Right ventricle myocardium inferior (tissue), 1 donor: Measurements from ENCODE around the gene XG. TPM values are rescaled to one million over a fixed set of nuclear protein-coding genes. Genes with fewer than 3 reads are reported as not detected.
"Not testable (repeated sequence)": the region's sequence is repeated elsewhere in the genome, so short reads cannot be mapped to it uniquely, and the experiment has no call there.

Experiments used
- ATAC-seq: fragments of 200-7000 bp; cut with Tn5 transposase; one replicate; pipeline ENCODE4 v1.9.1; 2020; ENCODE audit warnings: mild to moderate bottlenecking, moderate library complexity
- DNase-seq: peaks from one replicate; pipeline ENCODE4 v3.0.0; 2021; ENCODE audit errors: missing footprints
- intact Hi-C: fragments of 100-400 bp; cut with DNase I; formaldehyde crosslinking; loops from one replicate; pipeline ENCODE4 v1.11.0; 2022
- total RNA-seq: library from RNA; stranded (reverse); fragmentation: NEBNext Ultra II Directional; extraction: Animal tissue kit (Norgen Biotek cat#: 25700); gene quantifications from one replicate; pipeline ENCODE4 v1.2.1, GENCODE V29; 2021
- donor health status: DM: no; HTN: yes; CAD: no; lungs with severe emphysema.

XG gene
- total RNA-seq, 1 donor from 2014 or later: 0.19 TPM

GRCh38 chrX:2727264-2727663 is 24.6 kb upstream of the XG start:
- DNase-seq, intact Hi-C loops, ATAC-seq: not testable (repeated sequence)

GRCh38 chrX:2732076-2732475 is 19.8 kb upstream of the XG start:
- no peak for ATAC-seq
- no peak for DNase-seq
- intact Hi-C loops: no loop called here

DNA sequence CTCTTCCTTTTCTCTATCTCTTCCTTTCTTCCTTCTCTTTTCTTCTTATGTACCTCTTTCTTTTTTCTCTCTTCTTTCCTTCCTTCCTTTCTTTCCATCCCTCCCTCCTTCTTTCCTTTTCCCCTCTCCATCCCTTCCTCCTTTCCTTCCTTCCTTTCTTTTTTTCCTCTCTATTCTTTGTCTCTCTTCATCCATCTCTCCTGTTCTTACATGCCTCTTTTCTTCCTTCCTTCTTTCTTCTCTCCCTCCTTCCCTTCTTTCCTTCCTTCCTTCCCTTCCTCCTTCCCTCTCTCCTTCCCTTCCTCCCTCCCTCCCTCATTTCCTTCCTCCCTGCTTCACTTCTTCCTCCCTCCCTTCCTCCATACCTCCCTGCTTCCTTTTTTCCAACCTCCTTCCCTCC is 19.2 kb upstream of the XG start:
- ATAC-seq: no peak
- no peak for DNase-seq
- intact Hi-C loops: no loop called here

DNA sequence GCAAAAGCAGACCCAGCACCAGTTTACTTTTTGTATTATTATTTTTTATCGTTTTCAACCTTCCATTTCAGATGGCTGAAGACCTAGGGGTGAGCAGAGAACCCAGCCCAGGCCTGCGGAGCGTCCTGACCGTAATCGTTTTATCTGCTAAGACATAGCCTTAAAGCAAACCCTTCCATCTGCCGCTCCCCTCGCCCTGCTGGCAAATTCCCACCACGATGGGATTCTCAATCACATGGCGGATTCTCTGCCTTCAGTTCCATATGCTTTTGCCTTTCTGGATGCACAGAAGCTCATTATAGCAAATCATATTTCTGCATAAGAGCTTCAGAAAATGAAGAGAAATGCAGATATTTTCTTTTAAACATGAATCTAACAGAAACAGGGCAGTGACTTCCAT is 18.6 kb upstream of the XG start:
- intact Hi-C loops: no loop called here
- DNase-seq (no peak), ATAC-seq (no peak)

- DNase-seq: no peak
- intact Hi-C loops: no loop called here
Measured at GRCh38 chrX:2735270-2735669, 16.6 kb upstream of the XG start.

DNA sequence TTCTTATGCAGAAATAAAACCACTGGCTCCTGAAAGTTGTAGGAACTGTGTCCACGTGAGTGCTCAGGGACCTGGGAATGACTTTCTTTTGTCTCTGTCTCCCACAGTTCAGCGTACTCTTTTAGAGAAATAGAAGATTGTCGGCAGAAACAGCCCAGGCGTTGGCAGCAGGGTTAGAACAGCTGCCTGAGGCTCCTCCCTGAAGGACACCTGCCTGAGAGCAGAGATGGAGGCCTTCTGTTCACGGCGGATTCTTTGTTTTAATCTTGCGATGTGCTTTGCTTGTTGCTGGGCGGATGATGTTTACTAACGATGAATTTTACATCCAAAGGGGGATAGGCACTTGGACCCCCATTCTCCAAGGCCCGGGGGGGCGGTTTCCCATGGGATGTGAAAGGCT is 11.2 kb upstream of the XG start:
- intact Hi-C loops: no loop called here
- DNase-seq: no peak
- no peak for ATAC-seq

More at GRCh38 chrX:2735270-2735669, 16.6 kb upstream of the XG start:
- no peak for ATAC-seq

GRCh38 chrX:2741386-2741785 is 10.5 kb upstream of the XG start:
- ATAC-seq (no peak), DNase-seq (no peak)
- intact Hi-C loops: no loop called here

- intact Hi-C loops, DNase-seq, ATAC-seq: not testable (repeated sequence)
Measured at GRCh38 chrX:2746250-2746649, 5.6 kb upstream of the XG start.

DNA sequence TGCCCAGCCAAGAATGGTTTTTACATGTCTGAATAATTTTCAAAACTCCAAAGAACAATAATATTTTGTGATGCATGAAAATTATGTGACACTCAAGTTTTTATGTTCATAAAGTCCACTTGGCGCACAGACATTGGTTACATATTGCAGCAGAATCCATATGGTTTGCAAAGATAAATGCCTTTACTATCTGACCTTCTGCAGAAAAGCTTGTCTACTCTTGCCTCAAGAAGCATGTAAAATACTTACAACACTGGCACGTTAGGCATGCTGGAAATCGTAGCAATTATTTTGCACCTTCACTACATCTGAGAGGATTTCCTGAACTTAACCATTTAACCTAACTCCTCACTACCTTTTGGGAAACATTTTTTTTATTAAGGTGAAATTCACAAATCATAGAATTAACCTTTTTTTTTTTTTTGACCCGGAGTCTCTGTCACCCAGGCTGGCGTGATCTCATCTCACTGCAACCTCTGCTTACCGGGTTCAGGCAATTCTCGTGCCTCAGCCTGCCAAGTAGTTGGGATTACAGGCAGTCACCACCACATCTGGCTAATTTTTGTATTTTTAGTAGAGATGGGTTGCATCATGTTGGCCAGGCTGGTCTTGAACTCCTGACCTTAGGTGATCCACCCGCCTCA is 3.5 kb upstream of the XG start:
- ATAC-seq: no peak
- DNase-seq: no peak
- intact Hi-C loops: no loop called here

DNA sequence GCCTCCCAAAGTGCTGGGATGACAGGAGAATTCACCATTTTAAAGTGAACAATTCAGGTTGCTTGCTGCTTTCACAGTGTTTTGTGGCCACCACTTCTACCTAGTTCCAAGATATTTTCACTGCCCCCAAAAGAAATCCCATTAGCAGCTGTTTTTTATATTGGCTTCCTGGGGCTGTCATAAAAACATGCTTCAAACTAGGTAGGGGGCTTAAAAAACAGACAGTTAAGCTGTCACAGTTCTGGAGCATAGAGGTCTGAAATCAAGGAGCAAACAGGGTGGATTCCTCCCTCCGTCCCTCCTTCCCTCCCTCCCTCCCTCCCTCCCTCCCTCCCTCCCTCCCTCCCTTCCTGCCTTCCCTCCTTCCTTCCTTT is 3.0 kb upstream of the XG start:
- DNase-seq: no peak
- ATAC-seq: no peak
- intact Hi-C loops: no loop called here

GRCh38 chrX:2751291-2751690 is 549 bp upstream of the XG start:
- DNase-seq: no peak
- intact Hi-C loops: no loop called here
- ATAC-seq: no peak

GRCh38 chrX:2752441-2752840 is 601 bp downstream of the XG start:
- ATAC-seq, DNase-seq, intact Hi-C loops: not testable (repeated sequence)

GRCh38 chrX:2755163-2755715 is 3.4 kb downstream of the XG start:
- DNase-seq, ATAC-seq, intact Hi-C loops: not testable (repeated sequence)

GRCh38 chrX:2756548-2756947 is 4.7 kb downstream of the XG start:
- intact Hi-C loops: no loop called here
- ATAC-seq (no peak), DNase-seq (no peak)

DNA sequence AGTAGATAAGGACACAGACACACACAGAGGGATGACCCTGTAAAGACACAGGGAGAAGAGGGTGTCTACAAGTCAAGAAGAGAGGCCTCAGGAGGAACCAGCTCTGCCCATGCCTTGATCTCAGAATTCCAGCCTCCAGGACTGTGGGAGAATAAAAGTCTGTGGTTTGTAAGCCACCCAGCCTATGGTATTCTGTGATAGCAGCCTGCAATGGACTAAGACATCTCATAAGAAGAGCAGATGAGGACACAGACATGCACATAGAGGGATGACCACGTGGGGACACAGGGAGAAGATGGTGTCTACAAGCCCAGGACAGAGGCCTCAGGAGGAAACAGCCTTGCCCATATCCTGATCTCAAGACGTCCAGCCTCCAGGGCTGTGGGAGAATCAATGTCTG is 9.4 kb downstream of the XG start:
- intact Hi-C loops: no loop called here
- DNase-seq (no peak), ATAC-seq (no peak)

GRCh38 chrX:2762671-2763070 is 10.8 kb downstream of the XG start:
- ATAC-seq, intact Hi-C loops, DNase-seq: not testable (repeated sequence)

GRCh38 chrX:2764766-2765548 is 13.1 kb downstream of the XG start:
- intact Hi-C loops, ATAC-seq, DNase-seq: not testable (repeated sequence)

GRCh38 chrX:2765549-2765830 is 13.7 kb downstream of the XG start:
- ATAC-seq: no peak
- intact Hi-C loops: no loop called here

DNA sequence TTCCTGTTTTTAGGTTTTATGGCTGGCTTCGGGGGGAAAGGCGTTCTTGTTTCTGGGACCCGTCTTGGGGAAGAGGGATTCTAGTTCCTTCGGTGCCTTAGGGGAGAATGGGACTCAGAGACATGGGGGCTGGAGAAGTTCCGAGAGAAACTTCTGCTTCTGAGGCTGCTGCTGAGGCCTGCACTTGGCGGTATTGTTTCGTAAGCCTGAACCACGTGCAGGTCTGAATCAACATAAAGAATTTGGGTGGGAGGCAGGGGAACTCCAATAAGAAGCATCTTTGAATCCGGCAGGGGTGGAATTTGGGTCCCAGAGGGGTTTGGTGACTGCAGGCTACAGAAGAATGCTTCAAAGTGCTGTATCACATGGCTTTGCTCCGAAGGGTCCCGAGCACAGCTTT is 15.1 kb downstream of the XG start:
- DNase-seq: no peak
- intact Hi-C loops: no loop called here
- no peak for ATAC-seq

More at GRCh38 chrX:2765549-2765830, 13.7 kb downstream of the XG start:
- no peak for DNase-seq
